DMS153 (cell line): Measurements from ENCODE around the gene ATRIP.
A peak's percentile ranks its signal among the peaks of the same experiment; 100 is the strongest.
"Not testable (repeated sequence)": the region's sequence is repeated elsewhere in the genome, so short reads cannot be mapped to it uniquely, and the experiment has no call there.

Source experiments
- DNase-seq: peaks from one replicate; lab custom pipeline; 2025; lab: John Stamatoyannopoulos, UW

Gene ATRIP

GRCh38 chr3:48446425-48447193 is at the start of gene ATRIP:
Gene ATRIP (plus strand): TSS chr3:48446737. CDS start chr3:48446846, 109 bp downstream.
- peak; percentile 24 for DNase-seq

GRCh38 chr3:48397767-48398681 is 48.5 kb upstream of the ATRIP start:
- no peak for DNase-seq

GRCh38 chr3:48398701-48399386 is 47.7 kb upstream of the ATRIP start:
- no peak for DNase-seq

GRCh38 chr3:48399387-48400172 is 47.0 kb upstream of the ATRIP start:
- DNase-seq = no peak

GRCh38 chr3:48400824-48401433 is 45.6 kb upstream of the ATRIP start:
- peak; percentile 1 for DNase-seq

- DNase-seq = not testable (repeated sequence)
Measured at GRCh38 chr3:48401434-48401901, 45.1 kb upstream of the ATRIP start.

- no peak for DNase-seq
Measured at GRCh38 chr3:48402281-48402732, 44.2 kb upstream of the ATRIP start.

GRCh38 chr3:48402907-48403306 is 43.6 kb upstream of the ATRIP start:
- no peak for DNase-seq

- no peak for DNase-seq
Measured at GRCh38 chr3:48403533-48404439, 42.8 kb upstream of the ATRIP start.

- no peak for DNase-seq
Measured at GRCh38 chr3:48404440-48405342, 41.8 kb upstream of the ATRIP start.

- no peak for DNase-seq
Measured at GRCh38 chr3:48405343-48405881, 41.1 kb upstream of the ATRIP start.

- DNase-seq = no peak
Measured at GRCh38 chr3:48405971-48406370, 40.6 kb upstream of the ATRIP start.

- no peak for DNase-seq
Measured at GRCh38 chr3:48406443-48407431, 39.8 kb upstream of the ATRIP start.

- DNase-seq = no peak
Measured at GRCh38 chr3:48407542-48408099, 38.9 kb upstream of the ATRIP start.

GRCh38 chr3:48408823-48409281 is 37.7 kb upstream of the ATRIP start:
- DNase-seq = no peak

- no peak for DNase-seq
Measured at GRCh38 chr3:48409291-48410201, 37.0 kb upstream of the ATRIP start.
